PC-3 (cell line): ENCODE results near the gene TTYH1. TPM values are rescaled to one million over a fixed set of nuclear protein-coding genes. Genes with fewer than 3 reads are reported as not detected.
A peak's percentile ranks its signal among the peaks of the same experiment; 100 is the strongest.

Source experiments
- ATAC-seq: fragments of 200-7000 bp; cut with Tn5 transposase; 2 replicates; pipeline ENCODE4 v1.9.1; 2020; ENCODE audit warnings: mild to moderate bottlenecking, moderate library complexity
- BruUV-seq: library from RNA; stranded (reverse); fragments of 400-500 nt; replicated peaks from 2 replicates; lab custom pipeline; 2021; lab: Mats Ljungman, UMichigan
- CTCF ChIA-PET: fragments of 300-600 bp; sonication (Branson Sonifier 250); formaldehyde crosslinking; loops from one replicate; lab custom pipeline; 2022; ENCODE audit warnings: antibody characterized with exemption; lab: Charles Lee
- POLR2A ChIA-PET: fragments of 300-600 bp; sonication (Branson Sonifier 250); formaldehyde crosslinking; loops from one replicate; lab custom pipeline; 2022; ENCODE audit warnings: antibody characterized with exemption; ENCODE audit not compliant: unreplicated experiment; lab: Charles Lee
- DNase-seq: peaks from one replicate; pipeline ENCODE4 v3.0.0-alpha.2; 2015
- H2AFZ ChIP-seq: fragments of 300-600 bp; sonication (generic); 2 replicates; pipeline ENCODE4 v1.6.0; 2016; ENCODE audit warnings: antibody characterized with exemption, low read length
- H3F3A ChIP-seq: fragments of 300-600 bp; sonication (generic); one replicate; pipeline ENCODE4 v1.6.0; 2017; ENCODE audit warnings: antibody characterized with exemption, low read length, control low read depth, mild to moderate bottlenecking; ENCODE audit not compliant: unreplicated experiment
- H3K27ac ChIP-seq: fragments of 300-600 bp; sonication (generic); 2 replicates; pipeline ENCODE4 v1.5.1; 2016; ENCODE audit warnings: mild to moderate bottlenecking, low read length
- H3K27me3 ChIP-seq: fragments of 300-600 bp; sonication (generic); 2 replicates; pipeline ENCODE4 v1.6.1; 2016; ENCODE audit warnings: low read length, mixed read lengths
- H3K36me3 ChIP-seq: fragments of 300-600 bp; sonication (generic); 2 replicates; pipeline ENCODE4 v1.6.1; 2016; ENCODE audit warnings: low read depth, mixed run types, low read length, mixed read lengths
- H3K4me1 ChIP-seq: fragments of 300-600 bp; sonication (generic); 2 replicates; pipeline ENCODE4 v1.5.1; 2016; ENCODE audit warnings: low read length; ENCODE audit not compliant: insufficient read depth
- H3K4me2 ChIP-seq: fragments of 300-600 bp; sonication (generic); 2 replicates; pipeline ENCODE4 v1.6.0; 2016; ENCODE audit warnings: low read length
- H3K4me3 ChIP-seq: fragments of 300-600 bp; sonication (generic); 2 replicates; pipeline ENCODE4 v1.5.1; 2016; ENCODE audit warnings: mild to moderate bottlenecking, low read length, mixed read lengths
- H3K79me2 ChIP-seq: fragments of 300-600 bp; sonication (generic); 2 replicates; pipeline ENCODE4 v1.6.1; 2017; ENCODE audit warnings: low read length, mixed read lengths
- H3K9ac ChIP-seq: fragments of 300-600 bp; sonication (generic); 2 replicates; pipeline ENCODE4 v1.6.0; 2016; ENCODE audit warnings: mild to moderate bottlenecking, low read length
- H3K9me2 ChIP-seq: fragments of 300-600 bp; sonication (generic); replicated peaks from 2 replicates; pipeline ENCODE4 v1.6.1; 2016; ENCODE audit warnings: mixed run types, low read length, mixed read lengths
- H3K9me3 ChIP-seq: fragments of 300-600 bp; sonication (generic); 2 replicates; pipeline ENCODE4 v1.6.1; 2016; ENCODE audit warnings: low read length, mixed read lengths
- H4K20me1 ChIP-seq: fragments of 300-600 bp; sonication (generic); 2 replicates; pipeline ENCODE4 v1.6.1; 2016; ENCODE audit warnings: low read length, mixed read lengths
- CTCF ChIP-seq: fragments of 300-600 bp; sonication (generic); conservative IDR thresholded peaks from 2 replicates; pipeline ENCODE4 v1.5.1; 2017; ENCODE audit warnings: antibody characterized with exemption, low read depth, mild to moderate bottlenecking, low read length
- EZH2 ChIP-seq: fragments of 300-600 bp; sonication (generic); IDR thresholded peaks from one replicate; pipeline ENCODE4 v1.6.1; 2017; ENCODE audit warnings: antibody characterized with exemption, mild to moderate bottlenecking, low read length; ENCODE audit not compliant: unreplicated experiment
- EZH2phosphoT487 ChIP-seq: fragments of 300-600 bp; sonication (generic); IDR thresholded peaks from 2 replicates; pipeline ENCODE4 v1.6.1; 2018; ENCODE audit warnings: mild to moderate bottlenecking, antibody characterized with exemption, low read length, borderline replicate concordance
- intact Hi-C: fragments of 100-400 bp; cut with micrococcal nuclease; formaldehyde crosslinking; loops from 2 replicates; pipeline ENCODE4 v1.9.0; 2023
- total RNA-seq: library from RNA; depleted of rRNA; stranded (reverse); fragments of >200 nt; gene quantifications from 2 replicates; pipeline ENCODE4 v1.2.3, GENCODE V29; 2014

The TTYH1 gene
- total RNA-seq, 1 experiment from 2014 or later, result 1.1 TPM

- BruUV-seq, result no TSS peak
Measured at GRCh38 chr19:54475706-54476105, 60.4 kb downstream of the TTYH1 start.

GRCh38 chr19:54477650-54478049 lies 62.4 kb downstream of the TTYH1 start:
- TF ChIP-seq EZH2phosphoT487 (no peak), CTCF (peak; percentile 52)
- ChIA-PET POLR2A (no interaction called here), CTCF (interaction anchor here (0.7 to 1.0 kb wide), 3 partner anchors 47 to 197 kb away, joined by 3 to 15 read pairs (median 3); no protein-coding TSS in a partner anchor)
- Histone ChIP-seq H2AFZ (no peak overlapping the region), H3K4me1 (no peaks in the 10 kb centered on the region), H3K9me3 (no peaks in the 10 kb centered on the region), H3K27me3 (0 out of 2 replicates have a peak, but pooled peaks cover 7% of the 10 kb centered on the region), H3K36me3 (no peaks in the 10 kb centered on the region), H3K27ac (no peak overlapping the region), H3F3A (no peaks in the 10 kb centered on the region), H3K4me2 (no peak overlapping the region), H3K9me2 (no peaks in the 10 kb centered on the region), H3K9ac (no peak overlapping the region), H4K20me1 (no peaks in the 10 kb centered on the region), H3K4me3 (no peak overlapping the region), H3K79me2 (no peaks in the 10 kb centered on the region)
- intact Hi-C loops, result no loop called here
- DNase-seq (peak; percentile 46), ATAC-seq (peak; percentile 67)
- no TSS peak for BruUV-seq

More at GRCh38 chr19:54475706-54476105, 60.4 kb downstream of the TTYH1 start:
- no peaks in the 10 kb centered on the region for H4K20me1 ChIP-seq
- no peak overlapping the region for H3K27ac ChIP-seq
- ChIA-PET POLR2A (no interaction called here), CTCF (no interaction called here)
- H3K79me2 ChIP-seq, result no peaks in the 10 kb centered on the region
- H3K4me2 ChIP-seq, result no peak overlapping the region
- ATAC-seq (no peak), DNase-seq (no peak)
- TF ChIP-seq EZH2, result no peak
- no peak for TF ChIP-seq CTCF
- TF ChIP-seq EZH2phosphoT487, result no peak
- H3K27me3 ChIP-seq, result peaks cover 15% of the 10 kb centered on the region
- no peak overlapping the region for H2AFZ ChIP-seq
- no peak overlapping the region for H3K4me3 ChIP-seq
- H3K9me2 ChIP-seq, result no peaks in the 10 kb centered on the region
- H3K9me3 ChIP-seq, result no peaks in the 10 kb centered on the region
- H3K9ac ChIP-seq, result no peak overlapping the region
- no peaks in the 10 kb centered on the region for H3F3A ChIP-seq
- peaks cover 8% of the 10 kb centered on the region; the same call in 1 of the 2 replicates for H3K4me1 ChIP-seq
- intact Hi-C loops, result no loop called here
- H3K36me3 ChIP-seq, result no peaks in the 10 kb centered on the region

- Histone ChIP-seq H4K20me1 (no peaks in the 10 kb centered on the region), H2AFZ (no peak overlapping the region), H3K9me3 (no peaks in the 10 kb centered on the region), H3K27ac (no peak overlapping the region), H3K27me3 (peaks cover 7% of the 10 kb centered on the region; the same call in 1 of the 2 replicates), H3K79me2 (no peaks in the 10 kb centered on the region), H3K9me2 (no peaks in the 10 kb centered on the region), H3K4me1 (no peaks in the 10 kb centered on the region), H3K4me2 (no peak overlapping the region), H3K4me3 (no peak overlapping the region), H3K36me3 (no peaks in the 10 kb centered on the region), H3K9ac (no peak overlapping the region), H3F3A (no peaks in the 10 kb centered on the region)
- TF ChIP-seq EZH2 (no peak), CTCF (peak; percentile 79), EZH2phosphoT487 (no peak)
- intact Hi-C loops, result no loop called here
- ATAC-seq (peak; percentile 52), DNase-seq (peak; percentile 61)
- ChIA-PET POLR2A (no interaction called here), CTCF (no interaction called here)
- no TSS peak for BruUV-seq
Measured at GRCh38 chr19:54478677-54479266, 63.5 kb downstream of the TTYH1 start.
